ENCODE data around the gene RADIL.

- TF ChIP-seq CTCF (IDR thresholded peaks at IDR 0.05) (no peak), POLR2AphosphoS5 (IDR thresholded peaks at IDR 0.05) (no peak), POLR2A (IDR thresholded peaks at IDR 0.05) (no peak)
These were observed 21.4 kb downstream of the RADIL start for GRCh38 chr7:4862156-4862555.
